Epithelial cell of esophagus (primary cell): ENCODE results near the gene HOXA6.

ENCODE experiments used
- DNase-seq: peaks from one replicate; pipeline ENCODE4 v3.0.0; 2010; ENCODE audit warnings: low read depth
- H3K4me3 ChIP-seq: 2 replicates; pipeline ENCODE4 v1.5.1; 2011; ENCODE audit warnings: mild to moderate bottlenecking, low read length, control low read depth
- CTCF ChIP-seq: IDR thresholded peaks from 2 replicates; pipeline ENCODE4 v1.5.1; 2011; ENCODE audit warnings: low read depth, mild to moderate bottlenecking, low read length, control low read depth, inconsistent platforms; ENCODE audit not compliant: insufficient read depth; ENCODE audit errors: missing control alignments

Gene HOXA6

DNA sequence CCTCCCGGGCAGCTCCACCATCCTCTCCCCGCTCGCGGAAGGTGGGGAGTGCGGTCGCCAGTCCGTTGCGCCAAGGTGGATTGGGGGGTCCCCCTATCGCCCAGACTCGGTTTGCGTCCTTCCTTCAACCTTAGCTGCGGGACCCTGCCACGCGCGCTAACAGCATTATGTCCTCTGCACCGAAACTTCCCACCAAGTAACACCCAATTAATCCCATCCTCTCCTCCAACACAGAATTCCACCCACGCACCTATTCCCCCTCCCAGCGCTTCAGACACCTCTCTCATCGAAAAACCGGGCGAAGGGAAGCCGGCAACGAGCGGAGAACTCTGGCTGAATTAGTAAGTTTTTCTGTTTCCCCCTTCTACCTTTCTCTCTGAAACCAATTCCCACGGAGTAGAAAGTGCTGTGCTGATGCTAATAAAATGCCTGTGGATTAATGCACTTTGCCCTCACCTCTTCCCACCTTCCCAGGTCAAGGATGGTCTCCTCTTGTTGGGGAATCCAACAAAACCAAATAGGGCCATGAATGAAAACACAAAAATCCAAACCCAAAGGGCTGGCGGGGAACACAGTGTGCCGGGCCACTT lies 3.9 kb upstream of the HOXA6 start:
- no peak for TF ChIP-seq CTCF
- no peak for DNase-seq

DNA sequence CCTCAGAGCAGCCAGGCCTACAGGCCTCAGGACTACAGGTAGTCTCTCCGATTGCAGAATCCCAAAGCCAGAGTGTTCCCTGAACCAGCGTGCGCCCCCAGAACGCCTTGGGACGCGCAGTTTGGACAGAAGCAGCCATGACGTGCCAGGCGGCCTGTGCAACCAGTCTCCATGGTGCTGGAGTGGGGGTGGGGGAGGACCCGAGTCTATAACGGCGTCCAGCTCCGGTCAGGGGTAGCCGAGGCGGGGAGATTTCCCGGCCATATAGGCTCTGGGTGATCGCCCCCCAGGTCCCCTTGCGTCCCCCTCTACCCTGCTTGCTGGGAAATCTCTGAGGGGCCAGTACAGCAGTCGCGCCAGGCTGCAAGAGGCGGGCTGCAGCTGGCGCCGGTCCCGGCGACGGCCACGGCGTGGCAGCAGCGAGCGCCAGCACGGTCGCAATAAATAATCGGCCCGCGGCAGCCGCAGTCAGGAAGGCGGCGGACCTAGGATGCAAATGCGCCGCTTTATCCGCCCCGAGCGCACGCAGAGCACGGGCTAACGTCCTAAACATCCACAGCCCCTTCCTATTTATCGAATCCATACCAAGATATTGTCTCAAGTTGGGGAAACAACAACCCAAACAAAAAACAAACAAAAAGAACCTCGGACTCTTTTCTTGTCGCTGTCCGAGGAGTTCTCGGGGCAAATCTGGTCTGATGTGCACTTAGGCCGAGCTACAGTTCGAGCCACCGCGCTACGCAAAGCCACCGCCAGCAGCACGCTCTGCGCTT lies 3.2 kb upstream of the HOXA6 start:
- peak; percentile 77 for DNase-seq
- TF ChIP-seq CTCF: peak; percentile 54
- H3K4me3 ChIP-seq: peak overlapping the region; percentile 27

More for the DNA sequence above, 3.9 kb upstream of the HOXA6 start:
- peak overlapping the region; percentile 25 for H3K4me3 ChIP-seq

- no peak overlapping the region for H3K4me3 ChIP-seq
- TF ChIP-seq CTCF: no peak
- no peak for DNase-seq
Observed at GRCh38 chr7:27149842-27150567, 2.4 kb upstream of the HOXA6 start.

DNA sequence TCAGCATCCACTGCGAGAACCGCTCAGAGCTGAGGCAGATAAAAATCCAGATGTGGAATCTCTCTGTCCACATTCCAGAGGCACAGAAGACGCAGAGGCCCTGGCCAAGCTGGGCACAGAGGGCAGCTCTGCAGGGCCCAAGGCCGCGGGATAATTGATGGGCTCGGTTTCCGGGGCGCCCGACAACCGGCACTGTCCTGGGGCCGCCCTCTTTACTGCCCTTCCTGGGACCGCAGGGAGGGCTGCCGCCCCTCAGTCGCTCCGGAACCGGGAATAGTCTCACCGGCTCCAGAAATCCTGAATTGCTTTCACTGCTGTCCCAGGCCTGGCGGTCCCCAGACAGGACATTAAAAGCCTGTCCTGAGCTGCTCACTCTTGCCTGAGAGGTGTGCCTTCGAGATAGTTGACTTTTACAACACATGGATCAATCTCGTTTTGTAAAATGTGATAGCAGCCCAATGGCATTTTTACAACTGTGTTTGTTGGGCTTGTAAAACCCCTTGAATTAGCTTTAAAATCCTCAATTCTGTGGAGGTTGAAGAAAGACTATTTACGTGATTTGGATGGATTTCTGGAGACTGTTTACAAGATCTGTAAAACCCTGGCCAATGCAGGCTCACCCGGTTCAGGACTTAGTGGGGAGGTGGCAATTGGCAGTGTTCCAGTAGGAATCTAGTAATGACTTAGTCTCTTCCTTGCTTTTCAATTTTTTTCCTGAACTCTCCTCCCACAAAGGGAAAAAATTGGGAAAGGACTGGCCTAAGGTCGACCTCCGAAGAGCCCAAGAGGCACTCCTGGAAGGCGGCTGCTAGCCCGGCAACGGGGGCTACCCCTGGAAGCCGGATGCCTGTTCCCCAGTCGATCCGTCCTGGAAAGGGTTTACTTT lies 1.4 kb upstream of the HOXA6 start:
- no peak for DNase-seq
- TF ChIP-seq CTCF: no peak
- no peak overlapping the region for H3K4me3 ChIP-seq

DNA sequence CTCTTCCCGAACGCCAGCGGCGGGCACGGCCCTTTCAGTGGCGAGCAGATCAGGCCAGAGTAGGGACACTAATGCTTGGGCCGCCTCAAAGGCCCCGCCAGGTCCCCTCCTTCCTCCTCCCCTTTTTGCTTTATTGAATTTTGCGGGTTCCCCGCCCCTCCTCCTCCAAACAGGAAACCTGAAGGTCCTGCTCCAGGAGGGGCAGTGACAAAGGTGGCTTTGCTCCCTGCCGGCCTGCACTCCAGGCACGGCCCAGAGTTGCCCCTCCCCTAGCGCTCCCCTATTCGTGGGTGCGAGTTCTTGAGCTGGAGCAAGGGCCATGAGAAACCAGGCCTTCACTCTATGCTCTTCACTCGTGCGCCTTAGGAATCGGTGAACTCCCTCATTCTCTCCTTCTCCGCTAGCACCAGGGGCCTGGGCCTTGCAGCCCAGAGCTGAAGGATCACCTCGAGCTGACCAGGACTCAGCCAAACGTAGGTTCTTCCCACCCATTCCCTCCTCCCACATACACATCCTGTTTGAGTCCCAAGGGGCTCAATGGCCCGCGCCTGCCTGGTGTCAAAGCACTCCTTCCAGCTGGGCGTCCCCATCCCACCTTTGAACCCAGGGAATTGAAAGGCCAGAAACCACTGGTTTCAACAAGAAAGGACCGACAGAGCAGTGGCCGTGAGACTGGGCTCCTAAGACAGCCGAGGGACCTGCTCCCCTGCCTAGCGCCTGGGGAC lies 619 bp upstream of the HOXA6 start:
- TF ChIP-seq CTCF: no peak
- DNase-seq: no peak
- no peak overlapping the region for H3K4me3 ChIP-seq
